ENCODE measurements around the gene SELENOO.

GRCh38 chr22:50186181-50186714, 14.6 kb upstream of the SELENOO start:
- TF ChIP-seq CTCF (IDR thresholded peaks at IDR 0.05 in 2 of 3, conservative IDR thresholded peaks at IDR 0.05 in 1 of 3; ENCODE audit: borderline replicate concordance in 1 of 3, insufficient read depth in 1 of 3, low read depth in 2 of 3, low read length in 2 of 3), result no peak
- TF ChIP-seq RAD21 (IDR thresholded peaks at IDR 0.05; ENCODE audit: low read depth), result no peak
- no peak for TF ChIP-seq POLR2AphosphoS5 (IDR thresholded peaks at IDR 0.05; ENCODE audit: low read depth, low read length)
- TF ChIP-seq ZNF274 (IDR thresholded peaks at IDR 0.05; ENCODE audit: low read depth, low read length), result no peak
- no peak for TF ChIP-seq ZBTB33 (IDR thresholded peaks at IDR 0.05; ENCODE audit: extremely low read depth, insufficient replicate concordance, low read length)
- TF ChIP-seq EZH2 (IDR thresholded peaks at IDR 0.05), result no peak
- TF ChIP-seq, protein P1, sequence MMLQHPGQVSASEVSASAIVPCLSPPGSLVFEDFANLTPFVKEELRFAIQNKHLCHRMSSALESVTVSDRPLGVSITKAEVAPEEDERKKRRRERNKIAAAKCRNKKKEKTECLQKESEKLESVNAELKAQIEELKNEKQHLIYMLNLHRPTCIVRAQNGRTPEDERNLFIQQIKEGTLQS (IDR thresholded peaks at IDR 0.05), result no peak
- no peak for TF ChIP-seq POLR2A (IDR thresholded peaks at IDR 0.05; ENCODE audit: borderline replicate concordance, extremely low read depth, insufficient read depth, insufficient read length)
- TF ChIP-seq MAX (IDR thresholded peaks at IDR 0.05), result no peak

Data from HCT116 (cell line).